ENCODE data around the gene MYT1. TPM values are rescaled to one million over a fixed set of nuclear protein-coding genes. Genes with fewer than 3 reads are reported as not detected.

Gene MYT1
- total and polyA plus RNA-seq, 2 of the 13 experiments (the other 11 are each of a cell fraction or from before 2014, with no cell fraction given) = 0.58 to 2.5 TPM

DNA sequence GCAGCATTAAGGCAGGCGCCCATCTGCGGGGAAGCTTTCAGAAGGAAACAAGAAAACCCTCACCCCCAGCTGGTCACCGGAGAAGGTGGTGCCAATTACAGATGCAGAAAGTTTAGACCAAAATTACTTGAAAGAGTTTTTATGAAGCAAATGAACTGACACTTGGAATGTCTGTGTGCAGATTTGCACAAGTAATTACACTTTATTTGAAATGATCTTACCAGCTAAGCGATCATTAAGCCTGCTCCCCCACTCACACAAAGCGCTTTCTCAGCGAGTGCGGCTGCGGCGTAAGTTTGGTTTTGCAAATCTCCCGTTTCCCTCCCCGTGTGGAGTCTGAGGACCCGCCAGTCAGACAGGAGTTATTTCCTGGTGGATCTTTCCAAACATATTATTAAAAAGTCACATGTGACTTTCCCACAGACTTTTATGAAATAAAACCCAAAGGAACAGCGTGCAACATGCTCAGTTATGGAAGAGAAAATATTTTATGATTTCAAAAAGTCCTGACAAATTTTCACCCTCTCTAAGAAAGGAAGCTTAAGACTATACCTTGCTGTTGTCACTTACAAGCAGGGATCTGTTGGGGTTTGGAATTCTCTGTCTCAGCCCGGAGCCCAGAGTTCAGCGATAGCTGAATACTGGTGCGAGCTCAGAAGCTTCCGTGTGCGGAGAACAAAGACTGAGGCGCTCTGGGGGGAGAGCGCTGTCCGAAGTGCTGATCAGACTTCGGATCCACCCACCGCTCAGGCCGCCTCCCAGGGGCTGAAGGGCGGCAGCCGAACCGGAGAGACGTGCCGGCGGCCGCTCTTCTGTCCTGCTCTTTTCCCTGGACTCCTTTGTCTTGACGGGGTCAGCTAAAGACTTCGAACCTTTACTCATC, 2.7 kb upstream of the MYT1 start (continued):
- TF ChIP-seq, protein P1, sequence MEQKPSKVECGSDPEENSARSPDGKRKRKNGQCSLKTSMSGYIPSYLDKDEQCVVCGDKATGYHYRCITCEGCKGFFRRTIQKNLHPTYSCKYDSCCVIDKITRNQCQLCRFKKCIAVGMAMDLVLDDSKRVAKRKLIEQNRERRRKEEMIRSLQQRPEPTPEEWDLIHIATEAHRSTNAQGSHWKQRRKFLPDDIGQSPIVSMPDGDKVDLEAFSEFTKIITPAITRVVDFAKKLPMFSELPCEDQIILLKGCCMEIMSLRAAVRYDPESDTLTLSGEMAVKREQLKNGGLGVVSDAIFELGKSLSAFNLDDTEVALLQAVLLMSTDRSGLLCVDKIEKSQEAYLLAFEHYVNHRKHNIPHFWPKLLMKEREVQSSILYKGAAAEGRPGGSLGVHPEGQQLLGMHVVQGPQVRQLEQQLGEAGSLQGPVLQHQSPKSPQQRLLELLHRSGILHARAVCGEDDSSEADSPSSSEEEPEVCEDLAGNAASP (CRISPR knock-in tag; IDR thresholded peaks at IDR 0.05; ENCODE audit: borderline replicate concordance) = peak; percentile 96
- peak; percentile 94 for TF ChIP-seq TMF1 (CRISPR knock-in tag; IDR thresholded peaks at IDR 0.05; ENCODE audit: low read depth)
- peak; percentile 77; the same call in 1 of the 2 replicates for TF ChIP-seq SPEN (CRISPR knock-in tag; IDR thresholded peaks at IDR 0.05; ENCODE audit: low read depth)
- peak; percentile 95 for TF ChIP-seq MIER3 (CRISPR knock-in tag; IDR thresholded peaks at IDR 0.05; ENCODE audit: borderline replicate concordance)
- TF ChIP-seq HNRNPUL1 (IDR thresholded peaks at IDR 0.05; ENCODE audit: low read depth, low read length) = no peak
- TF ChIP-seq ZNF24 (IDR thresholded peaks at IDR 0.05) = no peak
- no peak for TF ChIP-seq NFE2L2 (IDR thresholded peaks at IDR 0.05; ENCODE audit: low read length)
- TF ChIP-seq PRMT3 (CRISPR knock-in tag; IDR thresholded peaks at IDR 0.05; ENCODE audit: borderline replicate concordance, low read depth) = peak; percentile 98
- TF ChIP-seq CENPX (CRISPR knock-in tag; IDR thresholded peaks at IDR 0.05) = no peak
- TF ChIP-seq ZBTB7A (CRISPR knock-in tag; IDR thresholded peaks at IDR 0.05) = peak; percentile 90
- TF ChIP-seq WIZ (CRISPR knock-in tag; IDR thresholded peaks at IDR 0.05) = peak; percentile 100
- TF ChIP-seq, protein P2, sequence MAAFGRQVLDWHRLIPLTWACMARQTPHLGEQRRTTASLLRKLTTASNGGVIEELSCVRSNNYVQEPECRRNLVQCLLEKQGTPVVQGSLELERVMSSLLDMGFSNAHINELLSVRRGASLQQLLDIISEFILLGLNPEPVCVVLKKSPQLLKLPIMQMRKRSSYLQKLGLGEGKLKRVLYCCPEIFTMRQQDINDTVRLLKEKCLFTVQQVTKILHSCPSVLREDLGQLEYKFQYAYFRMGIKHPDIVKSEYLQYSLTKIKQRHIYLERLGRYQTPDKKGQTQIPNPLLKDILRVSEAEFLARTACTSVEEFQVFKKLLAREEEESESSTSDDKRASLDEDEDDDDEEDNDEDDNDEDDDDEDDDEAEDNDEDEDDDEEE (CRISPR knock-in tag; IDR thresholded peaks at IDR 0.05) = peak; percentile 98
- TF ChIP-seq, protein P3, sequence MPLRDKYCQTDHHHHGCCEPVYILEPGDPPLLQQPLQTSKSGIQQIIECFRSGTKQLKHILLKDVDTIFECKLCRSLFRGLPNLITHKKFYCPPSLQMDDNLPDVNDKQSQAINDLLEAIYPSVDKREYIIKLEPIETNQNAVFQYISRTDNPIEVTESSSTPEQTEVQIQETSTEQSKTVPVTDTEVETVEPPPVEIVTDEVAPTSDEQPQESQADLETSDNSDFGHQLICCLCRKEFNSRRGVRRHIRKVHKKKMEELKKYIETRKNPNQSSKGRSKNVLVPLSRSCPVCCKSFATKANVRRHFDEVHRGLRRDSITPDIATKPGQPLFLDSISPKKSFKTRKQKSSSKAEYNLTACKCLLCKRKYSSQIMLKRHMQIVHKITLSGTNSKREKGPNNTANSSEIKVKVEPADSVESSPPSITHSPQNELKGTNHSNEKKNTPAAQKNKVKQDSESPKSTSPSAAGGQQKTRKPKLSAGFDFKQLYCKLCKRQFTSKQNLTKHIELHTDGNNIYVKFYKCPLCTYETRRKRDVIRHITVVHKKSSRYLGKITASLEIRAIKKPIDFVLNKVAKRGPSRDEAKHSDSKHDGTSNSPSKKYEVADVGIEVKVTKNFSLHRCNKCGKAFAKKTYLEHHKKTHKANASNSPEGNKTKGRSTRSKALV (CRISPR knock-in tag; IDR thresholded peaks at IDR 0.05) = peak; percentile 95
- TF ChIP-seq, protein P4, sequence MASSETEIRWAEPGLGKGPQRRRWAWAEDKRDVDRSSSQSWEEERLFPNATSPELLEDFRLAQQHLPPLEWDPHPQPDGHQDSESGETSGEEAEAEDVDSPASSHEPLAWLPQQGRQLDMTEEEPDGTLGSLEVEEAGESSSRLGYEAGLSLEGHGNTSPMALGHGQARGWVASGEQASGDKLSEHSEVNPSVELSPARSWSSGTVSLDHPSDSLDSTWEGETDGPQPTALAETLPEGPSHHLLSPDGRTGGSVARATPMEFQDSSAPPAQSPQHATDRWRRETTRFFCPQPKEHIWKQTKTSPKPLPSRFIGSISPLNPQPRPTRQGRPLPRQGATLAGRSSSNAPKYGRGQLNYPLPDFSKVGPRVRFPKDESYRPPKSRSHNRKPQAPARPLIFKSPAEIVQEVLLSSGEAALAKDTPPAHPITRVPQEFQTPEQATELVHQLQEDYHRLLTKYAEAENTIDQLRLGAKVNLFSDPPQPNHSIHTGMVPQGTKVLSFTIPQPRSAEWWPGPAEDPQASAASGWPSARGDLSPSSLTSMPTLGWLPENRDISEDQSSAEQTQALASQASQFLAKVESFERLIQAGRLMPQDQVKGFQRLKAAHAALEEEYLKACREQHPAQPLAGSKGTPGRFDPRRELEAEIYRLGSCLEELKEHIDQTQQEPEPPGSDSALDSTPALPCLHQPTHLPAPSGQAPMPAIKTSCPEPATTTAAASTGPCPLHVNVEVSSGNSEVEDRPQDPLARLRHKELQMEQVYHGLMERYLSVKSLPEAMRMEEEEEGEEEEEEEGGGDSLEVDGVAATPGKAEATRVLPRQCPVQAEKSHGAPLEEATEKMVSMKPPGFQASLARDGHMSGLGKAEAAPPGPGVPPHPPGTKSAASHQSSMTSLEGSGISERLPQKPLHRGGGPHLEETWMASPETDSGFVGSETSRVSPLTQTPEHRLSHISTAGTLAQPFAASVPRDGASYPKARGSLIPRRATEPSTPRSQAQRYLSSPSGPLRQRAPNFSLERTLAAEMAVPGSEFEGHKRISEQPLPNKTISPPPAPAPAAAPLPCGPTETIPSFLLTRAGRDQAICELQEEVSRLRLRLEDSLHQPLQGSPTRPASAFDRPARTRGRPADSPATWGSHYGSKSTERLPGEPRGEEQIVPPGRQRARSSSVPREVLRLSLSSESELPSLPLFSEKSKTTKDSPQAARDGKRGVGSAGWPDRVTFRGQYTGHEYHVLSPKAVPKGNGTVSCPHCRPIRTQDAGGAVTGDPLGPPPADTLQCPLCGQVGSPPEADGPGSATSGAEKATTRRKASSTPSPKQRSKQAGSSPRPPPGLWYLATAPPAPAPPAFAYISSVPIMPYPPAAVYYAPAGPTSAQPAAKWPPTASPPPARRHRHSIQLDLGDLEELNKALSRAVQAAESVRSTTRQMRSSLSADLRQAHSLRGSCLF (CRISPR knock-in tag; IDR thresholded peaks at IDR 0.05; ENCODE audit: borderline replicate concordance) = peak; percentile 97
- no peak for TF ChIP-seq ZNF569 (CRISPR knock-in tag; IDR thresholded peaks at IDR 0.05; ENCODE audit: borderline replicate concordance)
- TF ChIP-seq HOXD1 (CRISPR knock-in tag; IDR thresholded peaks at IDR 0.05) = peak; percentile 98
- TF ChIP-seq, protein P5, sequence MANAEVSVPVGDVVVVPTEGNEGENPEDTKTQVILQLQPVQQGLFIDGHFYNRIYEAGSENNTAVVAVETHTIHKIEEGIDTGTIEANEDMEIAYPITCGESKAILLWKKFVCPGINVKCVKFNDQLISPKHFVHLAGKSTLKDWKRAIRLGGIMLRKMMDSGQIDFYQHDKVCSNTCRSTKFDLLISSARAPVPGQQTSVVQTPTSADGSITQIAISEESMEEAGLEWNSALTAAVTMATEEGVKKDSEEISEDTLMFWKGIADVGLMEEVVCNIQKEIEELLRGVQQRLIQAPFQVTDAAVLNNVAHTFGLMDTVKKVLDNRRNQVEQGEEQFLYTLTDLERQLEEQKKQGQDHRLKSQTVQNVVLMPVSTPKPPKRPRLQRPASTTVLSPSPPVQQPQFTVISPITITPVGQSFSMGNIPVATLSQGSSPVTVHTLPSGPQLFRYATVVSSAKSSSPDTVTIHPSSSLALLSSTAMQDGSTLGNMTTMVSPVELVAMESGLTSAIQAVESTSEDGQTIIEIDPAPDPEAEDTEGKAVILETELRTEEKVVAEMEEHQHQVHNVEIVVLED (CRISPR knock-in tag; IDR thresholded peaks at IDR 0.05; ENCODE audit: borderline replicate concordance) = no peak; the same call in 1 of the 2 replicates

Data from HepG2 (cell line).